Measurements from ENCODE around the gene GLUL. TPM values are rescaled to one million over a fixed set of nuclear protein-coding genes. Genes with fewer than 3 reads are reported as not detected.

Gene GLUL
- total and polyA plus RNA-seq, 4 donors, result 306 to 1,177 (median 723) TPM

DNA sequence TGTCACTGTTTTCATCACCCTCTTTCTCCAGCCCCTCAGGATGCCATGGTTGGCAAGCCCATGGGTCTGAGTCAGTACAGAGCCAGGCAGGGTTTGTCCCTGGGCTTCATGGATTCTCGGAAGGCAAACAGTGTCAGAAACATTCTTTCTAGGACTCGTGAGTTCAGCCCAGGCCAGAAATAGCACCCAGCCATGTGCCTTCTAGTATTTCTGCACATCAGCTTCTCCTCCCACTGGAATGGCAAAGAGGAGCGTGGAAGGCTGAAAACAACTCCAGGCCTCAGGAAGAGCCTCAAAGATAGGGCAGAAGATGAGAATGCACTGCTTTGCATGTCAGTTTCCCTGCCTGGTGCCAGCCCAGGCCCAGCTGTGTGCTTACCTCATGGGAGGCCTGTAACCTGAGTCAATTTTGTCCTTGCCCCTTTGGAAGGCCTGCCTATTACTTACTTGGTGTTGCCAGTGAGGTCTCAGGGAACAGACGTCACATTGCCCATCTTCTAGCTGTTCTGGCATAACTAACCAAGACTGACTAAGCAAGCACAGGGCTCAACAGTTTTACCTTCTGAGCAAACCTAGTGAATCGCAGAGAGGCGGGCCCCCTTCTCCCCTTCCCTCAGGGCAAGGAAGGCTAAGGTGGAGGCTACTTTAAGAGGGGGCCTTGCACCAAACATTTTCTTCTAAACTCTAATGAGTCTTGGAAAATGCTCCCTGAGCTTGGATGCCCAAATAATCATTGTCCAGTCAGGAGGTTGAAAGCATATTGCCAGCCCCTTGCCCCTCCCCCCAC is 42.4 kb downstream of the GLUL start:
- WGBS, result 89% methylated on average over 6 of the region's 6 CpGs
- H3K4me1 ChIP-seq (ENCODE audit: control insufficient read depth in 4 of 4, insufficient read depth in 4 of 4, low read length in 3 of 4), result no peaks in the 10 kb centered on the region
- no peak overlapping the region for H3K9ac ChIP-seq (ENCODE audit: low read depth in 1 of 2, low read length in 2 of 2)
- H3K27me3 ChIP-seq (ENCODE audit: control insufficient read depth in 4 of 4, insufficient read depth in 4 of 4, low read length in 3 of 4), result no peaks in the 10 kb centered on the region
- no peak for TF ChIP-seq SP1 (IDR thresholded peaks at IDR 0.05)
- no peak for TF ChIP-seq GABPA (IDR thresholded peaks at IDR 0.05 in 1 of 2, conservative IDR thresholded peaks at IDR 0.05 in 1 of 2)
- TF ChIP-seq HNF4G (IDR thresholded peaks at IDR 0.05), result no peak
- TF ChIP-seq TAF1 (conservative IDR thresholded peaks at IDR 0.05), result no peak
- TF ChIP-seq FOXA1 (IDR thresholded peaks at IDR 0.05), result no peak
- no peaks in the 10 kb centered on the region for H3K9me3 ChIP-seq (ENCODE audit: control insufficient read depth in 4 of 4, low read length in 3 of 4)
- no peaks in the 10 kb centered on the region for H3K36me3 ChIP-seq (ENCODE audit: control insufficient read depth in 4 of 4, insufficient read depth in 3 of 4, low read depth in 1 of 4, low read length in 3 of 4)
- no peak for DNase-seq (ENCODE audit: low spot score)
- no peak overlapping the region for H3K27ac ChIP-seq (ENCODE audit: low read depth in 1 of 2, low read length in 2 of 2)
- no peak overlapping the region for H3K4me3 ChIP-seq (ENCODE audit: low read depth in 1 of 3, low read length in 3 of 3)

DNA sequence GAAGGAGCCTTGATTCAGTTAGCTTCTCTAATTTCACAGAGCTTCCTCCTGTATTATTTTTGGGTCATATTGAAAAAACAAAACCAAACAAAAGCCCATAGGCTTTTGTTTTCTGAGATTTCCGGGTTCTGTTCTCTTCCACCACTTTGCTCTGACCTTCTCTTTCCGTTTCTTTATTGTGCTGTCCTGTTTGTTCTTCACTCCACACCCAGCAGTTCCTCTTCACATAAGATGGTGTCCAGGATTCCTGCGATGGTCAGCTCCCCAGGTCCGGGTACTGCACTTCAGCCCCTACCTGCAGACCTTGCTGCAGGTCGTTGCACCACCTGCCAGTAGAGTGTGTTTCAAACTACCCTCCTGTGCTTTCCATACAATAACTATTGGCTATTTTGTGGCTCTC is 44.6 kb downstream of the GLUL start:
- Histone ChIP-seq H3K9ac (ENCODE audit: low read depth in 1 of 2, low read length in 2 of 2) (no peak overlapping the region), H3K4me1 (ENCODE audit: control insufficient read depth in 4 of 4, insufficient read depth in 4 of 4, low read length in 3 of 4) (no peaks in the 10 kb centered on the region), H3K36me3 (ENCODE audit: control insufficient read depth in 4 of 4, insufficient read depth in 3 of 4, low read depth in 1 of 4, low read length in 3 of 4) (no peaks in the 10 kb centered on the region), H3K27me3 (ENCODE audit: control insufficient read depth in 4 of 4, insufficient read depth in 4 of 4, low read length in 3 of 4) (no peaks in the 10 kb centered on the region), H3K4me3 (ENCODE audit: low read depth in 1 of 3, low read length in 3 of 3) (no peak overlapping the region), H3K9me3 (ENCODE audit: control insufficient read depth in 4 of 4, low read length in 3 of 4) (no peaks in the 10 kb centered on the region), H3K27ac (ENCODE audit: low read depth in 1 of 2, low read length in 2 of 2) (no peak overlapping the region)
- DNase-seq (ENCODE audit: low spot score), result no peak
- WGBS, result 88% methylated on average over 5 of the region's 5 CpGs
- TF ChIP-seq FOXA2 (IDR thresholded peaks at IDR 0.05), result no peak
- no peak for TF ChIP-seq REST (IDR thresholded peaks at IDR 0.05)
- TF ChIP-seq, protein P1, sequence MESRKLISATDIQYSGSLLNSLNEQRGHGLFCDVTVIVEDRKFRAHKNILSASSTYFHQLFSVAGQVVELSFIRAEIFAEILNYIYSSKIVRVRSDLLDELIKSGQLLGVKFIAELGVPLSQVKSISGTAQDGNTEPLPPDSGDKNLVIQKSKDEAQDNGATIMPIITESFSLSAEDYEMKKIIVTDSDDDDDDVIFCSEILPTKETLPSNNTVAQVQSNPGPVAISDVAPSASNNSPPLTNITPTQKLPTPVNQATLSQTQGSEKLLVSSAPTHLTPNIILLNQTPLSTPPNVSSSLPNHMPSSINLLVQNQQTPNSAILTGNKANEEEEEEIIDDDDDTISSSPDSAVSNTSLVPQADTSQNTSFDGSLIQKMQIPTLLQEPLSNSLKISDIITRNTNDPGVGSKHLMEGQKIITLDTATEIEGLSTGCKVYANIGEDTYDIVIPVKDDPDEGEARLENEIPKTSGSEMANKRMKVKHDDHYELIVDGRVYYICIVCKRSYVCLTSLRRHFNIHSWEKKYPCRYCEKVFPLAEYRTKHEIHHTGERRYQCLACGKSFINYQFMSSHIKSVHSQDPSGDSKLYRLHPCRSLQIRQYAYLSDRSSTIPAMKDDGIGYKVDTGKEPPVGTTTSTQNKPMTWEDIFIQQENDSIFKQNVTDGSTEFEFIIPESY (IDR thresholded peaks at IDR 0.05), result no peak
- TF ChIP-seq, protein P2, sequence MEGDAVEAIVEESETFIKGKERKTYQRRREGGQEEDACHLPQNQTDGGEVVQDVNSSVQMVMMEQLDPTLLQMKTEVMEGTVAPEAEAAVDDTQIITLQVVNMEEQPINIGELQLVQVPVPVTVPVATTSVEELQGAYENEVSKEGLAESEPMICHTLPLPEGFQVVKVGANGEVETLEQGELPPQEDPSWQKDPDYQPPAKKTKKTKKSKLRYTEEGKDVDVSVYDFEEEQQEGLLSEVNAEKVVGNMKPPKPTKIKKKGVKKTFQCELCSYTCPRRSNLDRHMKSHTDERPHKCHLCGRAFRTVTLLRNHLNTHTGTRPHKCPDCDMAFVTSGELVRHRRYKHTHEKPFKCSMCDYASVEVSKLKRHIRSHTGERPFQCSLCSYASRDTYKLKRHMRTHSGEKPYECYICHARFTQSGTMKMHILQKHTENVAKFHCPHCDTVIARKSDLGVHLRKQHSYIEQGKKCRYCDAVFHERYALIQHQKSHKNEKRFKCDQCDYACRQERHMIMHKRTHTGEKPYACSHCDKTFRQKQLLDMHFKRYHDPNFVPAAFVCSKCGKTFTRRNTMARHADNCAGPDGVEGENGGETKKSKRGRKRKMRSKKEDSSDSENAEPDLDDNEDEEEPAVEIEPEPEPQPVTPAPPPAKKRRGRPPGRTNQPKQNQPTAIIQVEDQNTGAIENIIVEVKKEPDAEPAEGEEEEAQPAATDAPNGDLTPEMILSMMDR (IDR thresholded peaks at IDR 0.05; ENCODE audit: low read depth, low read length, missing input control), result no peak
- no peak for TF ChIP-seq GABPA (IDR thresholded peaks at IDR 0.05 in 1 of 2, conservative IDR thresholded peaks at IDR 0.05 in 1 of 2)
- TF ChIP-seq ATF3 (IDR thresholded peaks at IDR 0.05), result no peak
- no peak for TF ChIP-seq FOXA1 (IDR thresholded peaks at IDR 0.05)
- TF ChIP-seq SP1 (IDR thresholded peaks at IDR 0.05), result no peak
- no peak for TF ChIP-seq EGR1 (IDR thresholded peaks at IDR 0.05; ENCODE audit: low read depth in 2 of 2)
- TF ChIP-seq RXRA (IDR thresholded peaks at IDR 0.05), result no peak
- TF ChIP-seq HNF4A (conservative IDR thresholded peaks at IDR 0.05), result no peak
- no peak for TF ChIP-seq NR2F2 (IDR thresholded peaks at IDR 0.05)
- TF ChIP-seq JUND (IDR thresholded peaks at IDR 0.05), result no peak
- no peak for TF ChIP-seq RAD21 (IDR thresholded peaks at IDR 0.05)
- TF ChIP-seq HNF4G (IDR thresholded peaks at IDR 0.05), result no peak
- no peak for TF ChIP-seq MAX (IDR thresholded peaks at IDR 0.05)
- no peak for TF ChIP-seq TAF1 (conservative IDR thresholded peaks at IDR 0.05)
- no peak for TF ChIP-seq YY1 (IDR thresholded peaks at IDR 0.05)

Data from liver (tissue), 9 donors.